ENCODE results near the gene ILRUN.

DNA sequence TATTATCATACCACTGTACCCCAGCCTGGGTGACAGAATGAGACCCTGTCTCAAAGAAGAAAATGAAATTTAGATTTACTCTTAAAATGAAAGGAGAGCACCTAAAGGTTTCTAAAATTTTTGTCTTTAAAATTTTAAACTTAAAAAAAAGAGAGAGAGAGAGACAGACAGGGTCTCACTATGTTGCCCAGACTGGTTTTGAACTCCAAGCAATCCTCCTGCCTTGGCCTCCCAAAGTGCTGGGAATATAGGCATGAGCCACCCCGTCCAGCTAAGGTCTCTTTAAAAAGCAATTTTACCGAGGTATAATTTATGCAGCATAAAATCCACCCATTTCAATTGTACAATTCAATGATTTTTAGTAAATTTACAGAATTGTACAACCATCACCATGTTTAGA, 33.2 kb downstream of the ILRUN start:
- TF ChIP-seq BHLHE40 (IDR thresholded peaks at IDR 0.05; ENCODE audit: borderline replicate concordance) (no peak), FOXA1 (IDR thresholded peaks at IDR 0.05) (no peak), FOXM1 (IDR thresholded peaks at IDR 0.05; ENCODE audit: borderline replicate concordance) (no peak), SUZ12 (IDR thresholded peaks at IDR 0.05) (no peak), TARDBP (IDR thresholded peaks at IDR 0.05) (no peak)
